HEK293 (cell line): Measurements from ENCODE around the gene NCKAP5.

Source experiments
- CTCF ChIA-PET: fragments of 350-600 bp; formaldehyde crosslinking; extraction: SDS; loops from one replicate; lab custom pipeline; 2021; ENCODE audit warnings: antibody characterized with exemption; lab: Yijun Ruan, JAX
- POLR2A ChIA-PET: fragments of 300-600 bp; formaldehyde crosslinking; extraction: SDS; loops from one replicate; lab custom pipeline; 2020; ENCODE audit warnings: antibody characterized with exemption, inconsistent platforms; lab: Yijun Ruan, JAX
- H3K27ac ChIP-seq: fragments of 200-500 bp; sonication (Bioruptor generic); 2 replicates; pipeline ENCODE4 v1.5.1; 2014; ENCODE audit warnings: low read depth, low read length, control low read depth, inconsistent platforms; ENCODE audit errors: extremely low read depth
- H3K36me3 ChIP-seq, 2 experiments: fragments of 200-500 bp in 1 of 2; sonication (Bioruptor generic) in 1 of 2; 1 replicate in 1 of 2; 2 replicates in 1 of 2; pipeline ENCODE4 v1.5.1; 2014 to 2017; ENCODE audit warnings: inconsistent platforms in 2 of 2, low read length in 2 of 2; ENCODE audit not compliant: control insufficient read depth in 2 of 2, insufficient read depth in 1 of 2
- H3K4me1 ChIP-seq: fragments of 200-500 bp; sonication (Bioruptor generic); 2 replicates; pipeline ENCODE4 v1.5.1; 2014; ENCODE audit warnings: mild to moderate bottlenecking, low read length, inconsistent platforms; ENCODE audit not compliant: control insufficient read depth, insufficient read depth
- H3K4me3 ChIP-seq: 2 replicates; pipeline ENCODE4 v1.5.1; 2011; ENCODE audit warnings: low read depth, mild to moderate bottlenecking, control low read depth, low read length, moderate library complexity
- H3K9me3 ChIP-seq: fragments of 200-500 bp; sonication (Bioruptor generic); 2 replicates; pipeline ENCODE4 v1.5.1; 2014; ENCODE audit warnings: low read depth, low read length, inconsistent platforms; ENCODE audit not compliant: control insufficient read depth, insufficient read depth
- GLI2 ChIP-seq: fragments of 450-650 bp; formaldehyde crosslinking; IDR thresholded peaks from 2 replicates; pipeline ENCODE4; 2017; ENCODE audit warnings: missing biosample characterization, missing genetic modification characterization, low read depth, borderline replicate concordance
- HOXC10 ChIP-seq: sonication (generic); formaldehyde crosslinking; IDR thresholded peaks from 2 replicates; pipeline ENCODE4 v1.8.1; 2023; ENCODE audit warnings: mild to moderate bottlenecking, missing genetic modification reagents
- RBAK ChIP-seq: fragments of 450-650 bp; formaldehyde crosslinking; IDR thresholded peaks from 2 replicates; pipeline ENCODE4 v1.5.1; 2016; ENCODE audit warnings: missing biosample characterization, missing genetic modification characterization
- SP3 ChIP-seq: fragments of 450-650 bp; formaldehyde crosslinking; IDR thresholded peaks from 2 replicates; pipeline ENCODE4 v1.5.1; 2016; ENCODE audit warnings: missing biosample characterization, missing genetic modification characterization
- WT1 ChIP-seq: fragments of 450-650 bp; formaldehyde crosslinking; IDR thresholded peaks from 2 replicates; pipeline ENCODE4 v1.5.1; 2016; ENCODE audit warnings: missing biosample characterization, missing genetic modification characterization
- ZNF155 ChIP-seq: fragments of 450-650 bp; formaldehyde crosslinking; IDR thresholded peaks from 2 replicates; pipeline ENCODE4 v1.5.1; 2016; ENCODE audit warnings: missing biosample characterization, missing genetic modification characterization
- ZNF2 ChIP-seq: fragments of 450-650 bp; formaldehyde crosslinking; IDR thresholded peaks from 2 replicates; pipeline ENCODE4 v1.5.1; 2016; ENCODE audit warnings: missing biosample characterization, missing genetic modification characterization
- ZNF292 ChIP-seq: fragments of 450-650 bp; formaldehyde crosslinking; IDR thresholded peaks from 2 replicates; pipeline ENCODE4 v1.5.1; 2016; ENCODE audit warnings: low read depth, missing biosample characterization, missing genetic modification characterization, borderline replicate concordance
- ZNF423 ChIP-seq: fragments of 450-650 bp; formaldehyde crosslinking; IDR thresholded peaks from 2 replicates; pipeline ENCODE4 v1.5.1; 2016; ENCODE audit warnings: missing biosample characterization, missing genetic modification characterization
- ZNF501 ChIP-seq: fragments of 450-650 bp; formaldehyde crosslinking; IDR thresholded peaks from 2 replicates; pipeline ENCODE4 v1.5.1; 2016; ENCODE audit warnings: missing biosample characterization, missing genetic modification characterization
- ZNF530 ChIP-seq: fragments of 450-650 bp; formaldehyde crosslinking; IDR thresholded peaks from 2 replicates; pipeline ENCODE4 v1.5.1; 2016; ENCODE audit warnings: low read depth, missing biosample characterization, missing genetic modification characterization
- ZNF548 ChIP-seq: fragments of 450-650 bp; formaldehyde crosslinking; IDR thresholded peaks from 2 replicates; pipeline ENCODE4 v1.5.1; 2016; ENCODE audit warnings: missing biosample characterization, missing genetic modification characterization
- ZNF580 ChIP-seq: fragments of 450-650 bp; formaldehyde crosslinking; IDR thresholded peaks from 2 replicates; pipeline ENCODE4 v1.5.1; 2016; ENCODE audit warnings: missing biosample characterization, missing genetic modification characterization
- ZNF610 ChIP-seq: fragments of 450-650 bp; formaldehyde crosslinking; IDR thresholded peaks from 2 replicates; pipeline ENCODE4 v1.5.1; 2016; ENCODE audit warnings: missing biosample characterization, missing genetic modification characterization, borderline replicate concordance
- ZNF623 ChIP-seq: fragments of 450-650 bp; formaldehyde crosslinking; IDR thresholded peaks from 2 replicates; pipeline ENCODE4 v1.5.1; 2016; ENCODE audit warnings: missing biosample characterization, missing genetic modification characterization
- ZNF626 ChIP-seq: fragments of 450-650 bp; sonication (Bioruptor Pico); formaldehyde crosslinking; IDR thresholded peaks from 2 replicates; pipeline ENCODE4 v1.5.1; 2018; ENCODE audit warnings: missing biosample characterization, missing genetic modification characterization, inconsistent platforms
- ZNF645 ChIP-seq: fragments of 450-650 bp; formaldehyde crosslinking; IDR thresholded peaks from 2 replicates; pipeline ENCODE4; 2016; ENCODE audit warnings: missing biosample characterization, missing genetic modification characterization
- ZNF791 ChIP-seq: fragments of 450-650 bp; formaldehyde crosslinking; IDR thresholded peaks from 2 replicates; pipeline ENCODE4 v1.5.1; 2016; ENCODE audit warnings: missing biosample characterization, missing genetic modification characterization
- ZNF837 ChIP-seq: fragments of 450-650 bp; formaldehyde crosslinking; IDR thresholded peaks from 2 replicates; pipeline ENCODE4 v1.5.1; 2016; ENCODE audit warnings: missing biosample characterization, missing genetic modification characterization
- ZSCAN30 ChIP-seq: fragments of 450-650 bp; IDR thresholded peaks from 2 replicates; pipeline ENCODE4 v1.5.1; 2018; ENCODE audit warnings: missing biosample characterization, mild to moderate bottlenecking, missing genetic modification characterization, moderate library complexity
- ZSCAN4 ChIP-seq: fragments of 450-650 bp; formaldehyde crosslinking; IDR thresholded peaks from 2 replicates; pipeline ENCODE4 v1.5.1; 2017; ENCODE audit warnings: missing biosample characterization, missing genetic modification characterization

The NCKAP5 gene

GRCh38 chr2:132845339-132845738, 722.9 kb downstream of the NCKAP5 start (continued):
- TF ChIP-seq ZNF645 (tag by site-specific recombination) (no peak), HOXC10 (CRISPR knock-in tag) (no peak), ZNF501 (tag by site-specific recombination) (no peak), WT1 (no peak)

GRCh38 chr2:132844585-132844984, 723.7 kb downstream of the NCKAP5 start:
- Histone ChIP-seq H3K27ac (no peak overlapping the region), H3K4me3 (no peak overlapping the region), H3K9me3 (no peaks in the 10 kb centered on the region), H3K36me3 (no peaks in the 10 kb centered on the region), H3K4me1 (no peaks in the 10 kb centered on the region)
- POLR2A ChIA-PET = no interaction called here
- CTCF ChIA-PET = no interaction called here
- TF ChIP-seq ZSCAN30 (tag by site-specific recombination) = no peak
- TF ChIP-seq ZNF623 (tag by site-specific recombination) = no peak
- no peak for TF ChIP-seq ZNF423 (tag by site-specific recombination)
- no peak for TF ChIP-seq ZNF626 (tag by site-specific recombination)
- TF ChIP-seq SP3 (tag by site-specific recombination) = no peak
- no peak for TF ChIP-seq ZNF2 (tag by site-specific recombination)
- TF ChIP-seq ZNF155 (tag by site-specific recombination) = no peak
- no peak for TF ChIP-seq GLI2 (tag by site-specific recombination)
- TF ChIP-seq ZNF548 = no peak
- TF ChIP-seq ZNF837 (tag by site-specific recombination) = no peak
- no peak for TF ChIP-seq ZNF580 (tag by site-specific recombination)
- TF ChIP-seq ZNF610 (tag by site-specific recombination) = no peak

DNA sequence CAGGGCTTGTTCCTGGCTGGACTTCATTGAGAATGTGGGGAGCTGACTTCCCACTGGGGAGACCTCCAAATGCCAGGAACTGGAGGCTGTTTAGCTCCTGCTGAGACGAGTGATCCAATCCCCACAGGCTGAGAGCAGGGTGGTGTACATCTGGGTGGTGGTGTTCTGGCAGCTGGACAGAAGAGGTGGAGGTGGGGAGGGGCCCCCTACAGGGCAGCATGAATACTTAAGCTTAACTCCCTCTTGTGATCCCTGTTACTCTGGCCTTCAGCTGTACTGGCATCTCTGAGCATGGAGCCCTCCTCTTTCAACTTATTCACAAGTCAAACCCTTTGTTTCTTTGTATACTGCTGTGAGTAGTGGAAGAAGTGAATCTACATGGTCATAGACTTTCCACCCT, 730.5 kb downstream of the NCKAP5 start:
- no peak overlapping the region for H3K27ac ChIP-seq
- H3K4me1 ChIP-seq = no peaks in the 10 kb centered on the region
- no peaks in the 10 kb centered on the region for H3K9me3 ChIP-seq
- ChIA-PET CTCF (no interaction called here), POLR2A (no interaction called here)
- H3K4me3 ChIP-seq = no peak overlapping the region
- no peaks in the 10 kb centered on the region for H3K36me3 ChIP-seq
- TF ChIP-seq ZNF292 (tag by site-specific recombination) = no peak
- TF ChIP-seq ZNF791 (tag by site-specific recombination) = no peak
- TF ChIP-seq ZSCAN4 (tag by site-specific recombination) = no peak
- no peak for TF ChIP-seq ZNF530 (tag by site-specific recombination)
- TF ChIP-seq RBAK (tag by site-specific recombination) = no peak
